GM13976 (cell line): ENCODE data around the gene ZNF778.
A peak's percentile ranks its signal among the peaks of the same experiment; 100 is the strongest.

ENCODE experiments used
- DNase-seq: peaks from one replicate; pipeline ENCODE4 v3.0.0; 2012; ENCODE audit warnings: low spot score
- in situ Hi-C: fragments of 300-500 bp; cut with MboI; formaldehyde crosslinking; loops from one replicate; pipeline ENCODE4 v1.12.0; 2022; ENCODE audit warnings: low sequenced_read_pairs, mixed read lengths, inconsistent platforms; ENCODE audit not compliant: unreplicated experiment
- TF ChIP-seq, protein P1 (sequence below): IDR thresholded peaks from 2 replicates; pipeline ENCODE4 v1.5.1; 2012; ENCODE audit warnings: borderline replicate concordance, mild to moderate bottlenecking; ENCODE audit not compliant: insufficient read depth; ENCODE audit errors: extremely low read depth, missing control alignments, control extremely low read depth

ZNF778 gene

DNA sequence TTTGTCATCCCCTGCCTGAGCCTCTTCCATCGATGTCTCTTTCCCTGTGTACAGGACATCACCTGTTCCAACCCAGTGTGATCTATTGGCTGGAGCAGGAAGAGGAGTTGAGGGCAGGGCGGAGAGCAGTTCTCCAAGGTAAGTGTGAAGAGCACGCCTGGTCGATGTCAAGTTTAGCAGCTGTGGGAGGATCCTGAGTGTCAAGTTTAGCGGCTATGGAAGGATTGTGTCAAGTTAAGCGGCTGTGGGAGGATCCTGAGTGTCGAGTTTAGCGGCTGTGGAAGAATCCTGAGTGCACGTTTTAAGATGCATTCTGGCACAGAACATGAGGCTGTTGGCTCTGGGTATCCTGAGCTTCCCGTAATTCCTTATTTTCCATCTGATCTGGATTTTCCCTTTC is 7.2 kb downstream of the ZNF778 start:
- TF ChIP-seq, protein P1, sequence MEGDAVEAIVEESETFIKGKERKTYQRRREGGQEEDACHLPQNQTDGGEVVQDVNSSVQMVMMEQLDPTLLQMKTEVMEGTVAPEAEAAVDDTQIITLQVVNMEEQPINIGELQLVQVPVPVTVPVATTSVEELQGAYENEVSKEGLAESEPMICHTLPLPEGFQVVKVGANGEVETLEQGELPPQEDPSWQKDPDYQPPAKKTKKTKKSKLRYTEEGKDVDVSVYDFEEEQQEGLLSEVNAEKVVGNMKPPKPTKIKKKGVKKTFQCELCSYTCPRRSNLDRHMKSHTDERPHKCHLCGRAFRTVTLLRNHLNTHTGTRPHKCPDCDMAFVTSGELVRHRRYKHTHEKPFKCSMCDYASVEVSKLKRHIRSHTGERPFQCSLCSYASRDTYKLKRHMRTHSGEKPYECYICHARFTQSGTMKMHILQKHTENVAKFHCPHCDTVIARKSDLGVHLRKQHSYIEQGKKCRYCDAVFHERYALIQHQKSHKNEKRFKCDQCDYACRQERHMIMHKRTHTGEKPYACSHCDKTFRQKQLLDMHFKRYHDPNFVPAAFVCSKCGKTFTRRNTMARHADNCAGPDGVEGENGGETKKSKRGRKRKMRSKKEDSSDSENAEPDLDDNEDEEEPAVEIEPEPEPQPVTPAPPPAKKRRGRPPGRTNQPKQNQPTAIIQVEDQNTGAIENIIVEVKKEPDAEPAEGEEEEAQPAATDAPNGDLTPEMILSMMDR: no peak
- in situ Hi-C loops: no loop called here
- no peak for DNase-seq

DNA sequence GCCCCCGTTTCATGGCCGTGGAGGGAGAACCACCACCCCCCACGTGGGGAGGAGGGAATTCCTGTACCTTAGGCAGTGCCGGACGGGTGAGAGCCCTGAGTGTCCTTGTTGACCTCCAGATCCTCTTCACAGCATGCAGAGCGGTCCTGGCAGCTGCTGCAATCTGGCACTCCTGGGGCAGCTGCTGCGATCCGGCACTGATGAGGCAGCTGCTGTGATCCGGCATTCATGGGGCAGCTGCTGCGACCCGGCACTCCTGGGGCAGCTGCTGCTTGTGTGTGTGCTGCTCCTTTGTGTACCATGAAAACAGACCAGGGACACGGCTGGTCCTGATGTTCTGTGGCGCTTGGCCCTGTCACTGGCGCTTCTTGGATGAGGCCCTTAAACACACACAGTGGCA is 12.8 kb downstream of the ZNF778 start:
- DNase-seq: no peak
- in situ Hi-C loops: no loop called here
- TF ChIP-seq, protein P1: no peak

DNA sequence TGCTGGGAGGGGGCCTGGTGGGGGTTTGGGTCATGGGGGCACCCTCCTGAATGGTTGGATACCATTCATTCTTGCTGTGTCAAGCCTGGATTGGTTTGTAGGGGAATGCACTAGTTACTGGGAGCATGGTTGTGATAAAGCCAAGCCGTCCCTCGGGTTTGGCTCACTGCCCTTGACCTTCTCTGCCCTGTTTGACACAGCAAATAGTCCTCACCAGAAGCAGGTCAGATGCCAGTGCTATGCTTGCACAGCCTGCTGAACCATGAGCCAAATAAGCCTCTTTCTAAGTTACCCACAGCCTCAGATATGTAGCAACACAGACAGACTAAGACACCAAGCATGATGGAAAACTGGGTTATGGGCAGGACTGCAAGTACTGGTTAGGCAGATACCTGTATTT is 14.6 kb downstream of the ZNF778 start:
- in situ Hi-C loops: no loop called here
- TF ChIP-seq, protein P1: no peak
- no peak for DNase-seq

DNA sequence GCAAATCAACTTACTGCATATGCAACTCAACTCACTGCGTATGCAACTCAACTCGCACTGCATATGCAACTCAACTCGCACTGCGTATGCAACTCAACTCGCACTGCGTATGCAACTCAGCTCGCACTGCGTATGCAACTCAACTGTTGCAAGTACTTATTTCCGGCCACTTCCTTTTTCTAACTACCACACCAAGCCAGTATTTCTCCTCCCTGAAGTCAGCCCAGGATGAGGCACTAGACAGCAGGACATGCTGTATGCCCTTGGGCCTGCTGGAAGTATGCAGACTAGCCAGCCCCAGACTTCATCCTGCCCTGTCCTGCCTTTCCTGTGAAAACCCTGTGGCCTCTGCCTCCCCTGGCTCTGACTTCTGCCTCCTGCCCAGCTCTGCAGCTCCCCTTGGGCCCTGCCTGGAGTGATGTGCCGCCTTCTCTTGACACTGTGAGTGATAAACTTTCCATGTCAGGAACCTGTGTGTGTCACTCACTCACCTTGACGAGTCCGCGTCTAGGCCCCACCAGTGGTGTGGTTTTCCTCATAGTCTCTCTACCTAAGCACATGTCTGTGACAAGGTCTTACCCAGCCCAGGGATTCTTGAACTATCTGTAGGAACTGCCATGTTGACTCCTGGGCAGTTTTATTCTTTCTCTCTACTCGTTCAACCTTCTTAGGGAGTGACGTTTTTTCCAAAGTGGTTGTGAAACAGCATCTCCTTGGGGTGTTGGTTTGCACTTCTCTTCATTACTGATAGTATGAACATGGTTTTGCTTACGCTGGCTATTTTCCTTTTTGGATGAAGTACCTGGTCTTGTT is 16.4 kb downstream of the ZNF778 start:
- TF ChIP-seq, protein P1: no peak
- in situ Hi-C loops: no loop called here
- DNase-seq: no peak

DNA sequence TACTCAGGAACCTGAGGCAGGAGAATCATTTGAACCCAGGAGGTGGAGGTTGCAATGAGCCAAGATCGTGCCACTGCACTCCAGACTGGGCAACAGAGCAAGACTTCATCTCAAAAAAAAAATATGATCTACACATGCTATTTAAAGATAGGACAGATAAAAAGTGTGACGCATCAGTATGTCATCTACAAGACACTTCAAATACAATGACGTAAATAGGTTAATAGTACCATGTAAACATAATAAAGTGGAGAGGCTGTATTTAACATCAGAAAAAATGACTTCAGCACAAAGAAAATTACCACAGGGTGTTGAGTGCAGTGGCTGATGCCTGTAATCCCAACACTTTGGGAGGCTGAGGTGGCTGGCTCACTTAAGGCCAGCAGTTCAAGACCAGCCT is 20.2 kb downstream of the ZNF778 start:
- DNase-seq: no peak
- in situ Hi-C loops: no loop called here
- TF ChIP-seq, protein P1: no peak

DNA sequence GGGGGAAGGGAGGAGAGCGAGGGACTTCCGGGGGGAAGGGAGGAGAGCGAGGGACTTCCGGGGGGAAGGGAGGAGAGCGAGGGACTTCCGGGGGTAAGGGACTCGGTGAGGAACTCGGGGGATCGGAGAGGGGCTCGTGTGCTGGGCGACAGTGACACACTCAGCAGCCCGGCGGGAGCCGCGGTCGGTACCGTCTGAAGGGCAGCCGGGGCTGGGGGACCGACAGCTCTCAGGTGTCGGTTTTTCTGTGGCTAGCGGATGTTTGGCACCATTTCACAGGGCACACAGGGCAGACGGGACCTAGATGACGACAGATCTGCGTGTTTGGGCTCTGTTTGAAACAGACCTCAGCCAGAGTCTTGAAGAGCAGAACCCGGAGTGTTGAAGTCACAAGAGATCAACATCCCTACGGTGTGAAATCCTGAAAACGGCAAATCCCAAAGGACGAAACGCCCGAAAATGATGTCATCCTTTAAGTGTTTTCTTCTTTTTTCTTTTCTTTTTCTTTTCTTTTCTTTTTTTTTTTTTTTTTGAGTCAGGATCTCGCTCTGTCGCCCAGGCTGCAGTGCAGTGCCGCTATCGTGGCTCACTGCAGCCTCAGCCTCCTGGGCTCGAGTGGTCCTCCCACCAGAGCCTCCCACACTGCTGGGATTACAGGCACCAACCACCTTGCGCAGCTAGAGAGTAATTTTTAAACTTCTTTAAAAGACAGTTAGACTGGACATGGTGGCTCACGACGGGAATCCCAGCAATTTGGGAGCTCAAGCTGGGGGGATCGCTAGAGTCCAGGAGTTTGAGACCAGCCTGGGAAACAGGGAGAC is 23.9 kb downstream of the ZNF778 start:
- in situ Hi-C loops: no loop called here
- TF ChIP-seq, protein P1: no peak

More for the DNA sequence above, 23.9 kb downstream of the ZNF778 start:
- DNase-seq: peak; percentile 86
